GM13976 (cell line): ENCODE data around the gene LETM1.
"Not testable (repeated sequence)": the region's sequence is repeated elsewhere in the genome, so short reads cannot be mapped to it uniquely, and the experiment has no call there.

ENCODE experiments used
- DNase-seq: peaks from one replicate; pipeline ENCODE4 v3.0.0; 2012; ENCODE audit warnings: low spot score
- in situ Hi-C: fragments of 300-500 bp; cut with MboI; formaldehyde crosslinking; loops from one replicate; pipeline ENCODE4 v1.12.0; 2022; ENCODE audit warnings: low sequenced_read_pairs, mixed read lengths, inconsistent platforms; ENCODE audit not compliant: unreplicated experiment
- TF ChIP-seq, protein P1 (sequence below): IDR thresholded peaks from 2 replicates; pipeline ENCODE4 v1.5.1; 2012; ENCODE audit warnings: borderline replicate concordance, mild to moderate bottlenecking; ENCODE audit not compliant: insufficient read depth; ENCODE audit errors: extremely low read depth, missing control alignments, control extremely low read depth

Gene LETM1

GRCh38 chr4:1850276-1850675, 5.7 kb downstream of the LETM1 start:
- in situ Hi-C loops: no loop called here
- no peak for DNase-seq
- TF ChIP-seq, protein P1, sequence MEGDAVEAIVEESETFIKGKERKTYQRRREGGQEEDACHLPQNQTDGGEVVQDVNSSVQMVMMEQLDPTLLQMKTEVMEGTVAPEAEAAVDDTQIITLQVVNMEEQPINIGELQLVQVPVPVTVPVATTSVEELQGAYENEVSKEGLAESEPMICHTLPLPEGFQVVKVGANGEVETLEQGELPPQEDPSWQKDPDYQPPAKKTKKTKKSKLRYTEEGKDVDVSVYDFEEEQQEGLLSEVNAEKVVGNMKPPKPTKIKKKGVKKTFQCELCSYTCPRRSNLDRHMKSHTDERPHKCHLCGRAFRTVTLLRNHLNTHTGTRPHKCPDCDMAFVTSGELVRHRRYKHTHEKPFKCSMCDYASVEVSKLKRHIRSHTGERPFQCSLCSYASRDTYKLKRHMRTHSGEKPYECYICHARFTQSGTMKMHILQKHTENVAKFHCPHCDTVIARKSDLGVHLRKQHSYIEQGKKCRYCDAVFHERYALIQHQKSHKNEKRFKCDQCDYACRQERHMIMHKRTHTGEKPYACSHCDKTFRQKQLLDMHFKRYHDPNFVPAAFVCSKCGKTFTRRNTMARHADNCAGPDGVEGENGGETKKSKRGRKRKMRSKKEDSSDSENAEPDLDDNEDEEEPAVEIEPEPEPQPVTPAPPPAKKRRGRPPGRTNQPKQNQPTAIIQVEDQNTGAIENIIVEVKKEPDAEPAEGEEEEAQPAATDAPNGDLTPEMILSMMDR: no peak

- TF ChIP-seq, protein P1: no peak
- in situ Hi-C loops: no loop called here
Measured at GRCh38 chr4:1846580-1846979, 9.4 kb downstream of the LETM1 start.

GRCh38 chr4:1844618-1845017, 11.3 kb downstream of the LETM1 start:
- in situ Hi-C loops, DNase-seq: not testable (repeated sequence)

More at GRCh38 chr4:1846580-1846979, 9.4 kb downstream of the LETM1 start:
- no peak for DNase-seq

- TF ChIP-seq, protein P1: no peak
- no peak for DNase-seq
- in situ Hi-C loops: no loop called here
Measured at GRCh38 chr4:1843852-1844251, 12.1 kb downstream of the LETM1 start.

GRCh38 chr4:1842993-1843448, 12.9 kb downstream of the LETM1 start:
- in situ Hi-C loops: no loop called here
- TF ChIP-seq, protein P1: no peak
- DNase-seq: no peak

GRCh38 chr4:1842339-1842895, 13.5 kb downstream of the LETM1 start:
- DNase-seq: no peak

DNA sequence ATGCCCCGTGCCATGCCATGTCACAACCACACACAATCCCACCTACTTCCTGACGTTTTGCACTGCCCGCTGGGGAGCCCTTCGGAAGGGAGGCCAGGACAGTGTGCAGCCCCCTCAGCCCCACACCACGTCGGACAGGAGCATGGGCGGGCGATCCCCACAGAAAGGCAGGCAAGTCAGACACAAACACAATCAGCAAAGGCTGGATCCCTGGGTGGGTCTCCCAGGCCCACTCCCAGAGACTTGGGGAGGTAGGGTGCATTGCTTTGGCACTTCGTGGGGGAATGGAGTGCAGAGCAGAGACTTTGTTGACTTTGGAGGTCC, 14.1 kb downstream of the LETM1 start:
- in situ Hi-C loops: no loop called here
- DNase-seq: no peak
- TF ChIP-seq, protein P1: no peak

More at GRCh38 chr4:1842339-1842895, 13.5 kb downstream of the LETM1 start:
- in situ Hi-C loops: no loop called here
- TF ChIP-seq, protein P1: no peak
